Parathyroid adenoma (tissue), 2 donors: Measurements from ENCODE around the gene TOP3B.

ENCODE experiments used
- H2AFZ ChIP-seq: fragments of 300-600 bp; sonication (generic); one replicate; pipeline ENCODE4 v1.7.0; 2017; ENCODE audit warnings: antibody characterized with exemption, mild to moderate bottlenecking
- H3K27ac ChIP-seq: fragments of 300-600 bp; sonication (generic); one replicate; pipeline ENCODE4 v1.7.0; 2017
- H3K27me3 ChIP-seq: fragments of 300-600 bp; sonication (generic); one replicate; pipeline ENCODE4 v1.7.0; 2017; ENCODE audit warnings: low read length; ENCODE audit not compliant: control insufficient read depth, insufficient read depth
- H3K36me3 ChIP-seq: fragments of 300-600 bp; sonication (generic); one replicate; pipeline ENCODE4 v1.7.0; 2017; ENCODE audit warnings: low read length; ENCODE audit not compliant: control insufficient read depth, insufficient read depth
- H3K4me1 ChIP-seq: fragments of 300-600 bp; sonication (generic); one replicate; pipeline ENCODE4 v1.7.0; 2017; ENCODE audit warnings: control low read depth
- H3K4me2 ChIP-seq: fragments of 300-600 bp; sonication (generic); one replicate; pipeline ENCODE4 v1.7.0; 2017; ENCODE audit warnings: low read length
- H3K4me3 ChIP-seq: fragments of 300-600 bp; sonication (generic); one replicate; pipeline ENCODE4 v1.7.0; 2017; ENCODE audit warnings: low read depth, low read length
- H3K79me2 ChIP-seq: fragments of 300-600 bp; sonication (generic); one replicate; pipeline ENCODE4 v1.7.0; 2017; ENCODE audit warnings: control low read depth
- H3K9ac ChIP-seq: fragments of 300-600 bp; sonication (generic); one replicate; pipeline ENCODE4 v1.7.0; 2017; ENCODE audit warnings: mild to moderate bottlenecking
- H3K9me3 ChIP-seq: fragments of 300-600 bp; sonication (generic); one replicate; pipeline ENCODE4 v1.7.0; 2017; ENCODE audit warnings: low read length; ENCODE audit not compliant: control insufficient read depth
- CTCF ChIP-seq: fragments of 300-600 bp; sonication (generic); IDR thresholded peaks from one replicate; pipeline ENCODE4 v1.7.0; 2017; ENCODE audit warnings: antibody characterized with exemption, mild to moderate bottlenecking
- donor health status: primary hyperparathyroidism.

The TOP3B gene

GRCh38 chr22:21992593-21993237, 10.1 kb upstream of the TOP3B start:
- no peaks in the 10 kb centered on the region for H3K9me3 ChIP-seq
- no peak overlapping the region for H2AFZ ChIP-seq
- H3K36me3 ChIP-seq = no peaks in the 10 kb centered on the region
- no peak overlapping the region for H3K9ac ChIP-seq
- no peak overlapping the region for H3K4me3 ChIP-seq
- H3K79me2 ChIP-seq = no peaks in the 10 kb centered on the region
- H3K27ac ChIP-seq = no peak overlapping the region
- H3K4me1 ChIP-seq = no peaks in the 10 kb centered on the region
- no peaks in the 10 kb centered on the region for H3K27me3 ChIP-seq
- TF ChIP-seq CTCF = no peak
- H3K4me2 ChIP-seq = no peak overlapping the region

GRCh38 chr22:21991774-21992173, 9.2 kb upstream of the TOP3B start:
- no peak overlapping the region for H3K9ac ChIP-seq
- no peak overlapping the region for H3K4me3 ChIP-seq
- no peaks in the 10 kb centered on the region for H3K4me1 ChIP-seq
- no peaks in the 10 kb centered on the region for H3K9me3 ChIP-seq
- H3K36me3 ChIP-seq = no peaks in the 10 kb centered on the region
- no peak for TF ChIP-seq CTCF
- H2AFZ ChIP-seq = no peak overlapping the region
- H3K4me2 ChIP-seq = no peak overlapping the region
- H3K27ac ChIP-seq = no peak overlapping the region
- H3K79me2 ChIP-seq = no peaks in the 10 kb centered on the region
- no peaks in the 10 kb centered on the region for H3K27me3 ChIP-seq

- H3K79me2 ChIP-seq = no peaks in the 10 kb centered on the region
- H3K4me1 ChIP-seq = no peaks in the 10 kb centered on the region
- H3K27me3 ChIP-seq = no peaks in the 10 kb centered on the region
- TF ChIP-seq CTCF = no peak
- no peaks in the 10 kb centered on the region for H3K36me3 ChIP-seq
- H3K4me3 ChIP-seq = no peak overlapping the region
- H3K4me2 ChIP-seq = no peak overlapping the region
- no peak overlapping the region for H2AFZ ChIP-seq
- H3K9me3 ChIP-seq = no peaks in the 10 kb centered on the region
- no peak overlapping the region for H3K27ac ChIP-seq
- H3K9ac ChIP-seq = no peak overlapping the region
These were observed 8.7 kb upstream of the TOP3B start for GRCh38 chr22:21991304-21991596.

- no peaks in the 10 kb centered on the region for H3K36me3 ChIP-seq
- no peaks in the 10 kb centered on the region for H3K9me3 ChIP-seq
- H3K27ac ChIP-seq = no peak overlapping the region
- H3K27me3 ChIP-seq = no peaks in the 10 kb centered on the region
- H3K4me2 ChIP-seq = no peak overlapping the region
- no peak overlapping the region for H2AFZ ChIP-seq
- H3K4me1 ChIP-seq = no peaks in the 10 kb centered on the region
- H3K79me2 ChIP-seq = no peaks in the 10 kb centered on the region
- TF ChIP-seq CTCF = no peak
- H3K4me3 ChIP-seq = no peak overlapping the region
- H3K9ac ChIP-seq = no peak overlapping the region
These were observed 8.1 kb upstream of the TOP3B start for GRCh38 chr22:21990445-21991303.
